DMS 273 treated with DMSO at 0.1 percent for 48 hours (cell line): ENCODE data around the gene CDH4.

Source experiments
- DNase-seq: peaks from one replicate; lab custom pipeline; 2025; lab: John Stamatoyannopoulos, UW

CDH4 gene

DNA sequence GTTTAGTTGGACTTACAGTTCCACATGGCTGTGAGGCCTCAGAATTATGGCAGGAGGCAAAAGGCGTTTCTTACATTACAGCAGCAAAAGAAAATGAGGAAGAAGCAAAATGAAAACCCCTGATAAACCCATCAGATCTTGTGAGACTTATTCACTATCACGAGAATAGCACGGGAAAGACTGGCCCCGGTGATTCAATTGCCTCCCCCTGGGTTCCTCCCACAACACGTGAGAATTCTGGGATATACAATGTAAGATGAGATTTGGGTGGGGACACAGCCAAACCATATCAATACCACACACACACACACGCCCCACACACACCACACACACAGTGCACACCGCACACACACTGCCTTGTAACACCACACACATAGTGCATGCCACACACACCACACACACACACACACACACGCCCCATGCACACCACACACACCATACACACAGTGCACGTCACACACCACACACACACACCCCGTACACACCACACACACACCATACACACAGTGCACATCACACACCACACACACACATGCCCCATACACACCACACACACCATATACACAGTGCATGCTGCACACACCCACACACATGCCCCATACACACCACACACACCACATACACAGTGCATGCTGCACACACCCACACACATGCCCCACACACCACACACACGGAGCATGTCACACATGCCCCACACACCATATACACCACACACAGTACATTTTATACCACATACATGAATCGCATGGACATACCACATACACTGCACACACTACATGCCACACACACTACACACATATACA, 503.1 kb downstream of the CDH4 start:
- DNase-seq = no peak

DNA sequence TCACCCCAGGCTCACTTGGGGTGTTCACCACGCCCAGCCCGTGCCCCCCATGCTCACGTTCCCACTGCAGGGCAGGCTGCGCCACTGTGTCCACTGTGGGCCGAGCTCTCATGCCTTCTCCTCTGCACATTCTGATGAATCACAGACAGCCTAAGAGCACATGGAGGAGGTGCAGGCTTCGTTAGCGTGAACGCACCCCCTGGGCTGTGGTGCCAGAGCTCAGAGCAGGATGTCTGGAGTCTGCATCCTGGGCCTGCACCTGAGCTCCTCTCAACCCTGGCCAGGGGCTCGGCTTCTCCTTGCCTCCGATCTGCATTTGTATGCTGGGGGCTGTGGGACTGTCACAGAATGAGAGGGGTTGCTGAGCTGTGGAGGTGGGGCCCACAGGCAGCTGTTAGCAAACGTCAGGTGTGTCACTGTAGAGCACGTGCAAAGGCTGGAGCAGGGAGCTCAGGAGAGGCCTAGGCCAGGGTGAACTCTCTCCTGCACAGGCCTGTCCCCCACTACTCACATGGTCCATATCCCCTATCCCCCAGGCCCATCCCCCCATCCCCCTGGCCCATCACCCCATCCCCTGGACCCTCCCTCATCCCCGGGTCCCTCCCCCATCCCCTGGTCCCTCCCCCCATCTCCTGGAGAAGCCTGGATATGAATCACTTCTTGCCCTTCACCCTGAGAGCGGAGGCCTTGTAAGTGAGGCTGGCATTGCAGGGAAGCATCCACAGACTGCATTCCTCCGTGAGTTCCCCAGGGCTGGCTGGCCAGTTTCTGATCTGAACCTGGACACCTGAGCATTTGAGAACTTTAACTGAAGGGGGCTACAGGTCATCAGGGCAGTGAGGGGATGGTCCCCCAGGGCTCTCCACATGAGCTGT, 504.1 kb downstream of the CDH4 start:
- DNase-seq = no peak

GRCh38 chr20:61756966-61757677, 505.1 kb downstream of the CDH4 start:
- DNase-seq = no peak

- DNase-seq = no peak
Measured at GRCh38 chr20:61757678-61758563, 505.9 kb downstream of the CDH4 start.

DNA sequence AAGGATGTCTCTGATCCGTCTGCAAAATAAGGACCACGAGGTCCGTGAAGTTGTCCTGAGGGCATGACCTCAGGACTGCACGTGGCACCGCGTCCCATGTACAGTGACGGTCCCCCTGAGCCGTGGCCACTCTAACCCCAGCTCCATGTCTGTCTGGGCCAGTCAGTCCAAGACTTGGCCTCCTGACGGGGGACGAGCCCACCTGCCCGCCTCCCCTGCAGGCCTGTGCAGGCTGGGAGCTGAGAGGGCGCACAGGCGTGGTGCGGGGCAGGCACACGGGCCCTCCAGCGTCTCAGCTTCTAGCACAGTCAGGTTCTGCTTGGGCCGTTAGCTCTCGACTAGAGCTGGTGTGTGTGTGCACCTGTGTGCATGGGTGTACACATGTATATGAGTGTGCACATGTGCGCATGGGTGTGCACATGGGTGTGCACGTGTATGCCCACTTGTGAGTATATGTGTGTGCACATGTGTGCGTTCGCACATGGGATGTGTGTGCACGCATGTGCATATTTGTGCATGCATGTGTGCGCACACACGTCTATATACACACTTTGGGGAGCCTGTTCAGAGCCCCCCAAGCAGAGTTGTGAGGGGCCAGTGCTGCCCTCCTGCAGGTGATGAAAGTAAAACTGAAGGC, 506.6 kb downstream of the CDH4 start:
- DNase-seq = no peak

GRCh38 chr20:61759286-61760065, 507.4 kb downstream of the CDH4 start:
- no peak for DNase-seq

- DNase-seq = no peak
Measured at GRCh38 chr20:61760321-61760720, 508.3 kb downstream of the CDH4 start.

GRCh38 chr20:61760731-61761130, 508.7 kb downstream of the CDH4 start:
- DNase-seq = no peak

GRCh38 chr20:61761453-61762166, 509.5 kb downstream of the CDH4 start:
- DNase-seq = no peak

GRCh38 chr20:61762167-61762710, 510.2 kb downstream of the CDH4 start:
- no peak for DNase-seq

GRCh38 chr20:61762886-61763739, 511.1 kb downstream of the CDH4 start:
- no peak for DNase-seq

DNA sequence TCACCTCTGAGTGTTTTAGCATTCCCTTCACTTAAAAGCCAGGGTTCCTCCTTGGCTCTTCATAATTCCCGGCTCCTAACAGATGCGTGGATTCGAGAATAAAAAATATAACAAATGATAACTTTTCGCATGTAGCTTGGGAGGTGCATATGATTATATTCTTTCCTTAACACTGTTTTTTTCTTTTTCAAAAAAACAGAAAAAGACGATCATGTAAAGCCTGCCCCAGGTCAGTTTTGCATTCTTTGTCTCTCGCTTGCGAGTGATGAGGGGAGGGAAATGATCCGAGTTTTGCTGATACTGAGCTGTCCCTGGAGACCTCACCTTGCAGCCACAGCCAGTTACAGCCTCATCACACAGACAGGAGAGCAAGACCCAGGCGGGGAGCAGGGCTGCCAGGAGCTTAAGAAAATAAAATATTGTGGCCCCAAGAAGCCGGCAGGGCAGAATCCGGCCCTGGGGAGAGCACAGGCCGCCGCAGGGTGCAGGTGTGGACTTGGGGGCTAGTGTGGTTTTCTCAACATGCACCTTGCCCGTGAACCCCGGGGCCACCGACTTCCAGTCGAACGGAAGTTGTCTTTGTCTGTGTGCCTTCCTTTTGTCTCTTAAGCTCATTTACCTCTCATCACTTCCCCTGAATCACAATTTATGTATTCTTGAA, 511.8 kb downstream of the CDH4 start:
- DNase-seq = no peak

- DNase-seq = no peak
Measured at GRCh38 chr20:61764471-61765025, 512.5 kb downstream of the CDH4 start.

DNA sequence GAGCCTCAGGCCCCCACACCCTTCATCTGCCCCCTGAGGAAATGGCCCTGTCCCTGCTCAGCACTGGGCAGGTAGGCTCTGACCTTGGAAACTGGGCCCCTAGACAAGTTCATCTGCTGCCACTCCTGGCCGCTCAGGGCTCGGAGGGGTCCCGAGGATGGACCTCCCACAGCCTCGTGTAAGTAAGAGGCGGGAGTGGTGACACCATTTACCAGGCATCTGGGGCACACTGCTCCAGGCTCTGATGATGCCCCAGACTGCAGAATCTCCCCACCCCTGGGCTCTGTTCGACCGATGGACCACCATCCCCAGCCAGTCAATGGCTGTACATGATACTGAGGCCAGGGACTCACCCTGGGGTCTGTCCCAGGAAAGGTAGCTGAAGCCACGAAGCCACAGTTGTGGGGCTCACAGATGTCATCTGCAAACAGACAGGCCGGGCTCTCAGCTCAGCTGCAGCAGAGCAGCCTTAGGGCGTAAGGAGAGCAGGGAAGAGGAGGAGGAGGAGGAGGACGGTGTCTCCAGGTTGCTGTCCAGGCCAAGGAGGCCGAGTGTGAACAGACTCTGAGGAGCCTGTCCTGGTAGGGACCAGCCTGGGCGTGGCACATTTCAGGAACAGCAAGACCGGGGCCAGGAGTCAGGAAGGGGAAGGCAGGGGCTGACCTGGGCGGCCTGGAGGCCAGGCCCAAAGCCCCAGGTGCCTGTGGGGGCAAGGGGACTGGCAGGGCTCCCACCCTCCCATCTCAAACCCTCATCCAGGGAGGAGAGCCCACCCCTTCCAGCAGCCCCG, 513.2 kb downstream of the CDH4 start:
- no peak for DNase-seq

GRCh38 chr20:61765871-61766654, 514.0 kb downstream of the CDH4 start:
- DNase-seq = no peak
